SK-N-SH treated with all-trans-retinoic acid at 6 μM for 48 hours (cell line): ENCODE data around the gene MROH9.

Source experiments
- ATAC-seq: fragments of 200-7000 bp; cut with Tn5 transposase; 3 replicates; pipeline ENCODE4 v1.9.1; 2020; ENCODE audit warnings: mild to moderate bottlenecking, moderate library complexity
- ARNTL ChIP-seq: fragments of 450-650 bp; formaldehyde crosslinking; IDR thresholded peaks from 2 replicates; pipeline ENCODE4 v1.5.0; 2020; ENCODE audit warnings: low read depth, mild to moderate bottlenecking, moderate library complexity, borderline replicate concordance
- BACH2 ChIP-seq: fragments of 250-450 bp; sonication (Bioruptor Pico); IDR thresholded peaks from 2 replicates; pipeline ENCODE4 v1.9.0; 2021; ENCODE audit warnings: mild to moderate bottlenecking, borderline replicate concordance
- CREB5 ChIP-seq: fragments of 250-450 bp; sonication (Bioruptor Pico); IDR thresholded peaks from 2 replicates; pipeline ENCODE4 v1.5.1; 2020; ENCODE audit warnings: low read depth, mild to moderate bottlenecking, moderate library complexity
- CSDC2 ChIP-seq: fragments of 250-450 bp; sonication (Bioruptor Pico); IDR thresholded peaks from 2 replicates; pipeline ENCODE4 v1.5.0; 2020; ENCODE audit warnings: mild to moderate bottlenecking, moderate library complexity
- ESRRG ChIP-seq: fragments of 250-450 bp; sonication (Bioruptor Pico); IDR thresholded peaks from 2 replicates; pipeline ENCODE4 v1.6.1; 2021; ENCODE audit warnings: mild to moderate bottlenecking
- GLIS3 ChIP-seq: fragments of 250-450 bp; sonication (Bioruptor Pico); IDR thresholded peaks from 2 replicates; pipeline ENCODE4 v1.5.0; 2020; ENCODE audit warnings: mild to moderate bottlenecking, moderate library complexity
- ISL1 ChIP-seq: fragments of 250-450 bp; sonication (Bioruptor Pico); IDR thresholded peaks from 2 replicates; pipeline ENCODE4 v2.1.2; 2022; ENCODE audit warnings: mild to moderate bottlenecking, moderate library complexity
- OSR1 ChIP-seq: fragments of 250-450 bp; sonication (Bioruptor Pico); IDR thresholded peaks from 2 replicates; pipeline ENCODE4 v1.8.0; 2022; ENCODE audit warnings: moderate library complexity, mild to moderate bottlenecking, inconsistent platforms
- PATZ1 ChIP-seq: fragments of 250-450 bp; sonication (Bioruptor Pico); IDR thresholded peaks from 2 replicates; pipeline ENCODE4 v1.8.0; 2020; ENCODE audit warnings: mild to moderate bottlenecking, moderate library complexity, borderline replicate concordance
- PPARA ChIP-seq: fragments of 250-450 bp; sonication (Bioruptor Pico); IDR thresholded peaks from 2 replicates; pipeline ENCODE4 v1.5.0; 2020; ENCODE audit warnings: mild to moderate bottlenecking, borderline replicate concordance
- RARB ChIP-seq: fragments of 250-450 bp; sonication (Bioruptor Pico); IDR thresholded peaks from 2 replicates; pipeline ENCODE4 v1.8.0; 2021; ENCODE audit warnings: mild to moderate bottlenecking, moderate library complexity
- SNAI2 ChIP-seq: fragments of 250-450 bp; sonication (Bioruptor Pico); IDR thresholded peaks from 2 replicates; pipeline ENCODE4 v1.5.0; 2020; ENCODE audit warnings: mild to moderate bottlenecking, moderate library complexity
- TOX ChIP-seq: fragments of 250-450 bp; sonication (Bioruptor Pico); IDR thresholded peaks from 2 replicates; pipeline ENCODE4 v1.8.0; 2021; ENCODE audit warnings: mild to moderate bottlenecking, moderate library complexity, borderline replicate concordance
- ZFP3 ChIP-seq: fragments of 250-450 bp; sonication (Bioruptor Pico); IDR thresholded peaks from 2 replicates; pipeline ENCODE4 v1.5.0; 2020; ENCODE audit warnings: mild to moderate bottlenecking, moderate library complexity
- ZFP30 ChIP-seq: fragments of 450-650 bp; formaldehyde crosslinking; IDR thresholded peaks from 2 replicates; pipeline ENCODE4 v1.5.0; 2022; ENCODE audit warnings: mild to moderate bottlenecking, moderate library complexity
- ZNF565 ChIP-seq: fragments of 450-650 bp; formaldehyde crosslinking; conservative IDR thresholded peaks from 2 replicates; pipeline ENCODE4 v1.5.0; 2020; ENCODE audit warnings: low read depth, mild to moderate bottlenecking, moderate library complexity
- ZNF8 ChIP-seq: fragments of 450-650 bp; formaldehyde crosslinking; IDR thresholded peaks from 2 replicates; pipeline ENCODE4 v1.5.0; 2020; ENCODE audit warnings: mild to moderate bottlenecking, moderate library complexity
- TF ChIP-seq, protein P1 (sequence below): fragments of 250-450 bp; sonication (Bioruptor Pico); IDR thresholded peaks from 2 replicates; pipeline ENCODE4 v1.5.1; 2021; ENCODE audit warnings: mild to moderate bottlenecking, moderate library complexity
- TF ChIP-seq, protein P2 (sequence below): fragments of 250-450 bp; sonication (Bioruptor Pico); IDR thresholded peaks from 2 replicates; pipeline ENCODE4 v1.5.0; 2020; ENCODE audit warnings: mild to moderate bottlenecking, moderate library complexity

Gene MROH9

DNA sequence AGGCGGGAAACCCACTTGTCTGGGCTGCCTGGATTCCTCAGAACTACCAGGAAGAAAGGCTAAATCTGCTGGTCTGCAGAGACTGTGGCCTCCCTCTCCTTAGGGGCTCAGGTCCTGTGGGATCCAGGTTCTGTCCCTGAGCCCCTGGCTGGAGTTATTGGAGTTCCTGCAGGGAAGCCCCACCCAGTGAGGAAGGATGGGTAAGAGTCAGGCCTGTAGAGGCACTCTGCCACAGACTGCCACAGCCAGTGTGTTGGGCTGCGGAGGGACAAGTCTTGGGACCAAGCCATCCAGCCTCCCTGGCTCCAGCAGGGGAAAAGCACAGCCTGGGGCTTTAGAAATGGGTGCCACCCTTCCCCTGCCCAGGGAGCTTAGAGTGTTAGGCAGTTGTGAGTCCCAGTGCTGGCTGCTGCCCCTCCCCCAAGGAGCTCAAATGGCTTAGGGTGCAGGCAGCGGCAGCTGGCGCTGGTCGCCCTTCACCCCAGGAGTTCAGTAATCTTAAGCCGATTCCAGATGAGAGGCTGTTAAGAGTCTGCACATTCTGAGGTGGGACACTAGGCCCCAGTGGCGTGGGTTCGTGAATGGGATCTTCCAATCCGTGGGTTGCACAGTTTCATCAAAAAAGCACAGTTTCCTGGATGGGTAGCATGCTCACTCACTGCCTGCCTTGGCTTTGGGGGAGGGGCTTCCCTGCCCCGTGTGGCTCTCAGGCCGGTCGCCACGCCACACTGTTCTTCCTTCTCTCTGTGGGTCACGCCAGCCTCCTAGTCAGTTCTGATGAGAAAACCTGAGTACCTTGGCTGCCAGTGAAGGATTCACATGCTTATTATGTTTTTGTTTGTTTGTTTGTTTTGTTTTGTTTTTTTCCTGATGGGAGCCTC lies 97.7 kb downstream of the MROH9 start (continued):
- TF ChIP-seq CREB5 (no peak), PPARA (no peak), ZFP30 (no peak), GLIS3 (CRISPR knock-in tag) (no peak), ESRRG (CRISPR knock-in tag) (no peak), CSDC2 (no peak)
- TF ChIP-seq, protein P1, sequence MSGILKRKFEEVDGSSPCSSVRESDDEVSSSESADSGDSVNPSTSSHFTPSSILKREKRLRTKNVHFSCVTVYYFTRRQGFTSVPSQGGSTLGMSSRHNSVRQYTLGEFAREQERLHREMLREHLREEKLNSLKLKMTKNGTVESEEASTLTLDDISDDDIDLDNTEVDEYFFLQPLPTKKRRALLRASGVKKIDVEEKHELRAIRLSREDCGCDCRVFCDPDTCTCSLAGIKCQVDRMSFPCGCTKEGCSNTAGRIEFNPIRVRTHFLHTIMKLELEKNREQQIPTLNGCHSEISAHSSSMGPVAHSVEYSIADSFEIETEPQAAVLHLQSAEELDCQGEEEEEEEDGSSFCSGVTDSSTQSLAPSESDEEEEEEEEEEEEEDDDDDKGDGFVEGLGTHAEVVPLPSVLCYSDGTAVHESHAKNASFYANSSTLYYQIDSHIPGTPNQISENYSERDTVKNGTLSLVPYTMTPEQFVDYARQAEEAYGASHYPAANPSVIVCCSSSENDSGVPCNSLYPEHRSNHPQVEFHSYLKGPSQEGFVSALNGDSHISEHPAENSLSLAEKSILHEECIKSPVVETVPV (CRISPR knock-in tag), result no peak

DNA sequence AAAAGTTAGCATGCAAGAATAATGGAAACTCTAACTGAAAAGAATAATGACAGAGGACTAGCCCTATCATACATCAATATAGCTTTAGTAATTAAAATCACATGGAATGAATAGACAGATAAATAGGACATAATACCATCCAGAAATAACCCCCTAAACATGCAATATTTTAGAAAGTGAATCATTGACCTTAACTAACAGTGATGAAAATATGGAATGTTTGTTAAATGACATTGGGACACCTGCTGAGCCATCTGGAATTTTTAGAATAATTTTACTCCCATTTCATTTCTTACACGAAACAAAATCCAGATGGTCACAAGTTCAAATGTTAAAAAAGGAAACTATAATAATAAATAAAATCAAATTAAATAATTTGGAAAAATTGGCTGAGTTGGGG lies 102.3 kb downstream of the MROH9 start:
- ATAC-seq, result no peak
- no peak for TF ChIP-seq OSR1 (CRISPR knock-in tag)
- TF ChIP-seq, protein P1 (CRISPR knock-in tag), result no peak
- TF ChIP-seq ESRRG (CRISPR knock-in tag), result no peak
- TF ChIP-seq ZNF565 (CRISPR knock-in tag), result no peak
- TF ChIP-seq ZNF8, result no peak
- TF ChIP-seq TOX (CRISPR knock-in tag), result no peak
- no peak for TF ChIP-seq ZFP30

DNA sequence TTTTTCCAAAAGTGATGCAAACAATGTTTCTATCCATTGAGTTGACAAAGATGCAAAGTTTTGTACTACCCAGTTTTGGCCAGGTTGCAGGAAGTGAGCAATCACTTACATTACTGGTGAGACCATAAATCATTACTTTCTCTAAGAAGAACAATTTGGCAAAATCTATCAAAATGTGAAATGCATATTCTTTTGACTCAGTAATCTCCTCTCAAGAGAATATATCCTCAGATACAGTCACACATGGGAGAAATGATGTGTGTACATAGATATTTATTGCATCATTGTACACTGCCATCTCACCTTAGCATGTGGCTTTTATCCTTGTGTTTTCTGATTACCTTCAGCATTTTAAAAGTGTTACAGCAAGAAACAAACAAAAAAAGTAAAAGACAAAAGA lies 103.0 kb downstream of the MROH9 start:
- ATAC-seq, result no peak

DNA sequence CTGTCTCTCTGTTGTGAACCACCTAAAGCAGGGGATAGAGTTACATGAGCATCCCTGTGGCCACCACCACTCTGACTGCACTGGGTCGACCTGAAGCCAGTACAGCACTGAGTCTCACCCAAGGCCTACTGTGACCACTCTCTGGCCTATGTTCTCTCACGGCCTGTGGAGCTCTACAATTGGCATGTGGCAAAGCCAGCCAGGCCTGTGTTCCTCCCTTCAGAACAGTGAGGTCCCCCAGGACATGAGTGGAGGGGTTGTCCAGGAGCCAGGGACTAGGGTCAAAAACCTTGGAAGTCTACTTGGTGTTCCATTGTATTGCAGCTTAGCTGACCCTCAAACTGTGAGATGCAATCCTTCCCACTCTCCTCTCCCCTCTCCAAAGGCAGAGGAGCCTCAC lies 112.7 kb downstream of the MROH9 start:
- TF ChIP-seq SNAI2 (CRISPR knock-in tag), result no peak
- no peak for TF ChIP-seq ISL1 (CRISPR knock-in tag)
- TF ChIP-seq, protein P2, sequence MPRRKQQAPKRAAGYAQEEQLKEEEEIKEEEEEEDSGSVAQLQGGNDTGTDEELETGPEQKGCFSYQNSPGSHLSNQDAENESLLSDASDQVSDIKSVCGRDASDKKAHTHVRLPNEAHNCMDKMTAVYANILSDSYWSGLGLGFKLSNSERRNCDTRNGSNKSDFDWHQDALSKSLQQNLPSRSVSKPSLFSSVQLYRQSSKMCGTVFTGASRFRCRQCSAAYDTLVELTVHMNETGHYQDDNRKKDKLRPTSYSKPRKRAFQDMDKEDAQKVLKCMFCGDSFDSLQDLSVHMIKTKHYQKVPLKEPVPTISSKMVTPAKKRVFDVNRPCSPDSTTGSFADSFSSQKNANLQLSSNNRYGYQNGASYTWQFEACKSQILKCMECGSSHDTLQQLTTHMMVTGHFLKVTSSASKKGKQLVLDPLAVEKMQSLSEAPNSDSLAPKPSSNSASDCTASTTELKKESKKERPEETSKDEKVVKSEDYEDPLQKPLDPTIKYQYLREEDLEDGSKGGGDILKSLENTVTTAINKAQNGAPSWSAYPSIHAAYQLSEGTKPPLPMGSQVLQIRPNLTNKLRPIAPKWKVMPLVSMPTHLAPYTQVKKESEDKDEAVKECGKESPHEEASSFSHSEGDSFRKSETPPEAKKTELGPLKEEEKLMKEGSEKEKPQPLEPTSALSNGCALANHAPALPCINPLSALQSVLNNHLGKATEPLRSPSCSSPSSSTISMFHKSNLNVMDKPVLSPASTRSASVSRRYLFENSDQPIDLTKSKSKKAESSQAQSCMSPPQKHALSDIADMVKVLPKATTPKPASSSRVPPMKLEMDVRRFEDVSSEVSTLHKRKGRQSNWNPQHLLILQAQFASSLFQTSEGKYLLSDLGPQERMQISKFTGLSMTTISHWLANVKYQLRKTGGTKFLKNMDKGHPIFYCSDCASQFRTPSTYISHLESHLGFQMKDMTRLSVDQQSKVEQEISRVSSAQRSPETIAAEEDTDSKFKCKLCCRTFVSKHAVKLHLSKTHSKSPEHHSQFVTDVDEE (CRISPR knock-in tag), result no peak
- no peak for TF ChIP-seq ZFP3 (CRISPR knock-in tag)
- TF ChIP-seq TOX (CRISPR knock-in tag), result no peak
- no peak for TF ChIP-seq PATZ1 (CRISPR knock-in tag)
- TF ChIP-seq RARB (CRISPR knock-in tag), result no peak
- TF ChIP-seq PPARA, result no peak
- no peak for TF ChIP-seq ZNF8
- TF ChIP-seq, protein P1 (CRISPR knock-in tag), result no peak
- TF ChIP-seq BACH2, result no peak
- no peak for ATAC-seq

More for the DNA sequence above, 103.0 kb downstream of the MROH9 start:
- TF ChIP-seq ZFP30, result no peak
- TF ChIP-seq ARNTL, result no peak
- no peak for TF ChIP-seq RARB (CRISPR knock-in tag)
- TF ChIP-seq, protein P1 (CRISPR knock-in tag), result no peak
